GM23338 (cell line): ENCODE data around the gene OR3A2. TPM values are rescaled to one million over a fixed set of nuclear protein-coding genes. Genes with fewer than 3 reads are reported as not detected.
"Not testable (repeated sequence)": the region's sequence is repeated elsewhere in the genome, so short reads cannot be mapped to it uniquely, and the experiment has no call there.

Source experiments
- ATAC-seq: fragments of 200-7000 bp; cut with Tn5 transposase; 3 replicates; pipeline ENCODE4 v1.9.1; 2020
- DNase-seq: peaks from one replicate; pipeline ENCODE4 v3.0.0-alpha.2; 2015; ENCODE audit warnings: low spot score
- H2AFZ ChIP-seq: fragments of 200-600 bp; sonication (generic); 2 replicates; pipeline ENCODE4 v1.8.0; 2016; ENCODE audit warnings: antibody characterized with exemption, mild to moderate bottlenecking, moderate library complexity
- H3F3A ChIP-seq: fragments of 200-600 bp; sonication (generic); replicated peaks from 2 replicates; pipeline ENCODE4 v1.8.0; 2017; ENCODE audit warnings: antibody characterized with exemption, mixed run types, low read depth
- H3K27ac ChIP-seq: fragments of 200-600 bp; sonication (generic); 2 replicates; pipeline ENCODE4 v1.6.1; 2016; ENCODE audit warnings: low read depth
- H3K27me3 ChIP-seq: fragments of 200-600 bp; sonication (generic); 2 replicates; pipeline ENCODE4 v1.8.0; 2016; ENCODE audit warnings: mild to moderate bottlenecking, mixed run types, moderate library complexity; ENCODE audit not compliant: insufficient read depth
- H3K36me3 ChIP-seq: fragments of 200-600 bp; sonication (generic); 2 replicates; pipeline ENCODE4 v1.8.0; 2016; ENCODE audit warnings: mild to moderate bottlenecking; ENCODE audit not compliant: insufficient read depth
- H3K4me1 ChIP-seq: fragments of 200-600 bp; sonication (generic); 2 replicates; pipeline ENCODE4 v1.8.0; 2016; ENCODE audit warnings: mild to moderate bottlenecking, moderate library complexity; ENCODE audit not compliant: insufficient read depth
- H3K4me2 ChIP-seq: fragments of 200-600 bp; sonication (generic); 2 replicates; pipeline ENCODE4 v1.7.1; 2017; ENCODE audit warnings: mixed run types
- H3K4me3 ChIP-seq: fragments of 200-600 bp; sonication (generic); 2 replicates; pipeline ENCODE4 v1.6.1; 2016; ENCODE audit warnings: mixed run types
- H3K79me2 ChIP-seq: fragments of 200-600 bp; sonication (generic); replicated peaks from 2 replicates; pipeline ENCODE4 v1.8.0; 2017; ENCODE audit warnings: mild to moderate bottlenecking; ENCODE audit not compliant: insufficient read depth
- H3K9me2 ChIP-seq: fragments of 200-600 bp; sonication (generic); 2 replicates; pipeline ENCODE4 v1.8.0; 2017; ENCODE audit not compliant: insufficient read depth
- H4K20me1 ChIP-seq: fragments of 200-600 bp; sonication (generic); replicated peaks from 2 replicates; pipeline ENCODE4 v1.8.0; 2017; ENCODE audit warnings: mild to moderate bottlenecking; ENCODE audit not compliant: insufficient read depth
- H3K27ac Mint-ChIP-seq: 2 replicates; pipeline ENCODE4 v1.8.0; 2020; ENCODE audit warnings: inconsistent platforms, mild to moderate bottlenecking, moderate library complexity, mixed read lengths
- H3K27me3 Mint-ChIP-seq: 3 replicates; pipeline ENCODE4 v1.8.0; 2022; ENCODE audit warnings: low read depth, mild to moderate bottlenecking, moderate library complexity, mixed read lengths, inconsistent platforms; ENCODE audit not compliant: insufficient read depth, poor library complexity
- H3K36me3 Mint-ChIP-seq: 3 replicates; pipeline ENCODE4 v1.8.0; 2021; ENCODE audit warnings: low read depth, mild to moderate bottlenecking, inconsistent platforms, moderate library complexity, mixed read lengths
- H3K4me1 Mint-ChIP-seq: 3 replicates; pipeline ENCODE4 v1.8.0; 2020; ENCODE audit warnings: mild to moderate bottlenecking, inconsistent platforms, mixed read lengths
- H3K4me3 Mint-ChIP-seq: 3 replicates; pipeline ENCODE4 v1.8.0; 2021; ENCODE audit warnings: moderate library complexity, mild to moderate bottlenecking, inconsistent platforms, mixed read lengths
- H3K9me3 Mint-ChIP-seq: 3 replicates; pipeline ENCODE4 v1.8.0; 2020; ENCODE audit warnings: moderate library complexity, mild to moderate bottlenecking, inconsistent platforms, mixed read lengths
- CTCF ChIP-seq, 2 experiments: fragments of 200-600 bp in 1 of 2; sonication (generic) in 1 of 2; conservative IDR thresholded peaks; 2 replicates each; pipeline versions ENCODE4 v1.5.1 to v1.6.1; 2016 to 2017; ENCODE audit warnings: antibody characterized with exemption in 2 of 2, low read depth in 2 of 2, mild to moderate bottlenecking in 2 of 2, moderate library complexity in 1 of 2
- ETS1 ChIP-seq: IDR thresholded peaks from 2 replicates; pipeline ENCODE4 v1.6.1; 2016; ENCODE audit warnings: antibody characterized with exemption
- STAT1 ChIP-seq: IDR thresholded peaks from one replicate; pipeline ENCODE4 v1.6.1; 2016; ENCODE audit warnings: antibody characterized with exemption; ENCODE audit not compliant: unreplicated experiment
- polyA plus RNA-seq: library from polyadenylated mRNA; unstranded; fragments of >200 nt; fragmentation: Nextera tagmentation; extraction: Ambion mirVana; gene quantifications from 2 replicates; pipeline ENCODE4 v1.2.1, GENCODE V29; 2016
- total RNA-seq: library from RNA; depleted of rRNA; stranded (reverse); fragments of >200 nt; shearing (Covaris generic); gene quantifications from 2 replicates; pipeline ENCODE4 v1.2.3, GENCODE V29; 2014

The OR3A2 gene
- total and polyA plus RNA-seq, 2 experiments from 2014 or later = 1.1 to 1.4 TPM

DNA sequence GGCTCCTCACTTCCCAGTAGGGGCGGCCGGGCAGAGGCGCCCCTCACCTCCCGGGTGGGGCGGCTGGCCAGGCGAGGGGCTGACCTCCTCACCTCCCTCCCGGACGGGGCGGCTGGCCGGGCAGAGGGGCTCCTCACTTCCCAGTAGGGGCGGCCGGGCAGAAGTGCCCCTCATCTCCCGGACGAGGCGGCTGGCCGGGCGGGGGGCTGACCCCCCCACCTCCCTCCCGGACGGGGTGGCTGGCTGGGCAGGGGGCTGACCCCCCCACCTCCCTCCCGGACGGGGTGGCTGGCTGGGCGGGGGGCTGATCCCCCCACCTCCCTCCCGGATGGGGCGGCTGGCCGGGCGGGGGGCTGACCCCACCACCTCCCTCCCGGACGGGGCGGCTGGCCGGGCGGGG, 14.9 kb downstream of the OR3A2 start:
- not testable (repeated sequence) for DNase-seq, H4K20me1 ChIP-seq, H3K9me2 ChIP-seq, H3K27me3 Mint-ChIP-seq, H3K27me3 ChIP-seq, H3K4me3 ChIP-seq, H3K4me2 ChIP-seq, H3F3A ChIP-seq, H3K4me1 ChIP-seq, H3K27ac ChIP-seq, H3K4me3 Mint-ChIP-seq, H3K36me3 ChIP-seq, H3K4me1 Mint-ChIP-seq, ATAC-seq, H3K27ac Mint-ChIP-seq, H2AFZ ChIP-seq, H3K79me2 ChIP-seq
- H3K36me3 Mint-ChIP-seq = peaks cover 15% of the 10 kb centered on the region; the same call in 2 of the 3 replicates
- peaks cover 78% of the 10 kb centered on the region for H3K9me3 Mint-ChIP-seq

GRCh38 chr17:3342782-3343181, 43.3 kb downstream of the OR3A2 start:
- DNase-seq, H3K4me1 ChIP-seq, H4K20me1 ChIP-seq, H3F3A ChIP-seq, H3K4me2 ChIP-seq, H2AFZ ChIP-seq, H3K27me3 ChIP-seq, H3K4me1 Mint-ChIP-seq, H3K27me3 Mint-ChIP-seq, H3K27ac ChIP-seq, H3K79me2 ChIP-seq, H3K9me2 ChIP-seq, H3K27ac Mint-ChIP-seq, ATAC-seq, H3K4me3 ChIP-seq, H3K36me3 ChIP-seq, H3K4me3 Mint-ChIP-seq: not testable (repeated sequence)
- H3K36me3 Mint-ChIP-seq = peaks cover 28% of the 10 kb centered on the region
- H3K9me3 Mint-ChIP-seq = peaks cover 91% of the 10 kb centered on the region

GRCh38 chr17:3335876-3336275, 50.2 kb downstream of the OR3A2 start:
- Histone ChIP-seq H3K9me2 (no peaks in the 10 kb centered on the region), H3K4me1 (no peaks in the 10 kb centered on the region), H3K27me3 (no peaks in the 10 kb centered on the region), H3K36me3 (peaks cover 7% of the 10 kb centered on the region; the same call in 1 of the 2 replicates), H4K20me1 (no peaks in the 10 kb centered on the region), H2AFZ (no peak overlapping the region), H3K79me2 (no peaks in the 10 kb centered on the region), H3K4me2 (no peak overlapping the region), H3K27ac (no peak overlapping the region), H3K4me3 (no peak overlapping the region), H3F3A (no peaks in the 10 kb centered on the region)
- DNase-seq (peak; percentile 15), ATAC-seq (no peak)
- no peak overlapping the region for H3K4me3 Mint-ChIP-seq
- H3K36me3 Mint-ChIP-seq = peaks cover 13% of the 10 kb centered on the region; the same call in 2 of the 3 replicates
- H3K27me3 Mint-ChIP-seq = peaks cover 1% of the 10 kb centered on the region
- H3K9me3 Mint-ChIP-seq = peaks cover 67% of the 10 kb centered on the region
- no peaks in the 10 kb centered on the region for H3K4me1 Mint-ChIP-seq
- TF ChIP-seq ETS1 = no peak
- peak; percentile 55 to 56 for TF ChIP-seq CTCF (conservative IDR thresholded peaks at IDR 0.05; ENCODE audit: low read depth in 2 of 2)
- no peak for TF ChIP-seq STAT1
- H3K27ac Mint-ChIP-seq = no peak overlapping the region
